Heart left ventricle (tissue), 13 donors: Measurements from ENCODE around the gene IREB2.

Source experiments
- POLR2A ChIP-seq, 2 donors: fragments of 450-650 bp; IDR thresholded peaks; one replicate each; pipeline ENCODE4 v1.6.1; 2017; ENCODE audit warnings: antibody characterized with exemption in 2 of 2, mild to moderate bottlenecking in 2 of 2, moderate library complexity in 2 of 2
- TF ChIP-seq, protein P1 (sequence below), 12 donors: fragments of 200-600 bp; sonication (generic) in 4 of 12; IDR thresholded peaks; one replicate each; pipeline versions ENCODE4 v1.5.0 to v1.8.0; 2018 to 2022; ENCODE audit warnings: antibody characterized with exemption in 12 of 12, mild to moderate bottlenecking in 5 of 12
- donor health status: ischemic (EF 13 %, LVEDD 7.1; RV severe dilation, severe dysfunction).
- donor health status: DM: no; HTN: yes; CAD: no.
- donor health status: DM: no; HTN: no; CAD: no.
- donor health status: ischemic (EF 25% LVEDD 6.9; RV normal size, moderate dysfunction).
- donor health status: ischemic (EF 25% LVEDD 5.7; RV mildly dilated, moderate dysfunction).
- donor health status: ischemic (EF 35%, LVEDD 5.7; RV mildly dilated, moderate dysfunction).
- donor health status: nonischemic (EF 11% LVEDD 7.7; RV severe dilation, severe dysfunction).
- donor health status: DM: yes; HTN: yes; CAD: no.
- donor health status: PGD.
- donor health status: ischemic (EF 29% LVEDD 5.4; RV normal size, mild dysfunction).
- donor health status: nonischemic (EF 23%, LVEDD 6.1; RV moderate dilation, normal function).

DNA sequence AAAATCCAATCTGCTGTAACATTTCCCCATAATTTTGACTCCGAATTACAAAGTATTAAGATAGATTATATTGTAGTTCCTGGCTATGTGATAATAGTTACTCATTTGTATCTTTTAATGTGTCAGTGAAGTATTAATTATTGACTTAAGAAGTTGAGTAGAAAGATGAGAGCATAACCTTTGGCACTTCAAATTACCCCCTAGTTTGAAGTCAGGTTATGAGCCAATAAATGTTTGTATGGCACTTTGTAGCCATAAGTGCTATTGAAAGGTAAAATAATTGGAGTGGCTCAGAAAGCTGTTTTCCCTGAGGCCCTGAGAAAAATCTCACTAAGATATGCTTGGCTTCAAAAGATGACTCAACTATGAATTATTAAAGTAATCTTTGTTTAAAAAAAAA is 31.0 kb downstream of the IREB2 start:
- no peak for TF ChIP-seq POLR2A (IDR thresholded peaks at IDR 0.05)
- TF ChIP-seq, protein P1, sequence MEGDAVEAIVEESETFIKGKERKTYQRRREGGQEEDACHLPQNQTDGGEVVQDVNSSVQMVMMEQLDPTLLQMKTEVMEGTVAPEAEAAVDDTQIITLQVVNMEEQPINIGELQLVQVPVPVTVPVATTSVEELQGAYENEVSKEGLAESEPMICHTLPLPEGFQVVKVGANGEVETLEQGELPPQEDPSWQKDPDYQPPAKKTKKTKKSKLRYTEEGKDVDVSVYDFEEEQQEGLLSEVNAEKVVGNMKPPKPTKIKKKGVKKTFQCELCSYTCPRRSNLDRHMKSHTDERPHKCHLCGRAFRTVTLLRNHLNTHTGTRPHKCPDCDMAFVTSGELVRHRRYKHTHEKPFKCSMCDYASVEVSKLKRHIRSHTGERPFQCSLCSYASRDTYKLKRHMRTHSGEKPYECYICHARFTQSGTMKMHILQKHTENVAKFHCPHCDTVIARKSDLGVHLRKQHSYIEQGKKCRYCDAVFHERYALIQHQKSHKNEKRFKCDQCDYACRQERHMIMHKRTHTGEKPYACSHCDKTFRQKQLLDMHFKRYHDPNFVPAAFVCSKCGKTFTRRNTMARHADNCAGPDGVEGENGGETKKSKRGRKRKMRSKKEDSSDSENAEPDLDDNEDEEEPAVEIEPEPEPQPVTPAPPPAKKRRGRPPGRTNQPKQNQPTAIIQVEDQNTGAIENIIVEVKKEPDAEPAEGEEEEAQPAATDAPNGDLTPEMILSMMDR (IDR thresholded peaks at IDR 0.05), result no peak
